IMR-90 (cell line): ENCODE measurements around the gene RAB11FIP4. TPM values are rescaled to one million over a fixed set of nuclear protein-coding genes. Genes with fewer than 3 reads are reported as not detected.

Experiments used
- ATAC-seq: fragments of 200-7000 bp; cut with Tn5 transposase; 2 replicates; pipeline ENCODE4 v1.9.1; 2020; ENCODE audit warnings: low read depth, mild to moderate bottlenecking, moderate library complexity
- BruUV-seq: library from RNA; stranded (reverse); fragments of 400-500 nt; replicated peaks from 2 replicates; lab custom pipeline; 2021; lab: Mats Ljungman, UMichigan
- CTCF ChIA-PET: fragments of 300-600 bp; formaldehyde crosslinking; extraction: SDS; loops from one replicate; lab custom pipeline; 2021; ENCODE audit warnings: antibody characterized with exemption; lab: Yijun Ruan, JAX
- POLR2A ChIA-PET: fragments of 300-600 bp; sonication (Branson Sonifier 250); formaldehyde crosslinking; loops from one replicate; lab custom pipeline; 2022; ENCODE audit warnings: antibody characterized with exemption; ENCODE audit not compliant: unreplicated experiment; lab: Charles Lee
- DNase-seq: peaks from one replicate; pipeline ENCODE4 v3.0.0; 2013
- H2AFZ ChIP-seq: replicated peaks from 2 replicates; pipeline ENCODE3; 2013; ENCODE audit warnings: low read length, mild to moderate bottlenecking; ENCODE audit not compliant: poor library complexity
- H2AK5ac ChIP-seq: 2 replicates; pipeline ENCODE4 v1.6.1; 2013; ENCODE audit warnings: low read depth, low read length, inconsistent platforms
- H2AK9ac ChIP-seq: replicated peaks from 2 replicates; pipeline ENCODE3; 2013; ENCODE audit warnings: mild to moderate bottlenecking, low read depth, low read length, moderate library complexity; ENCODE audit not compliant: poor library complexity
- H2BK120ac ChIP-seq: 2 replicates; pipeline ENCODE4 v1.6.1; 2013; ENCODE audit warnings: low read depth, low read length, inconsistent platforms
- H2BK15ac ChIP-seq: 3 replicates; pipeline ENCODE4 v1.6.1; 2013; ENCODE audit warnings: low read depth, low read length, inconsistent platforms
- H2BK20ac ChIP-seq: 2 replicates; pipeline ENCODE4 v1.6.1; 2013; ENCODE audit warnings: low read depth, mild to moderate bottlenecking, inconsistent platforms, low read length, moderate library complexity
- H2BK5ac ChIP-seq: 2 replicates; pipeline ENCODE4 v1.6.1; 2013; ENCODE audit warnings: mild to moderate bottlenecking, low read depth, low read length, inconsistent platforms; ENCODE audit not compliant: poor library complexity, severe bottlenecking
- H3K14ac ChIP-seq: replicated peaks from 2 replicates; pipeline ENCODE4 v1.6.1; 2013; ENCODE audit warnings: low read depth, low read length, inconsistent platforms
- H3K18ac ChIP-seq: 2 replicates; pipeline ENCODE4 v1.6.1; 2013; ENCODE audit warnings: low read depth, low read length, control low read depth
- H3K23ac ChIP-seq: 2 replicates; pipeline ENCODE4 v1.6.1; 2013; ENCODE audit warnings: low read depth, low read length, inconsistent platforms
- H3K27ac ChIP-seq: 2 replicates; pipeline ENCODE4 v1.5.1; 2013; ENCODE audit warnings: mild to moderate bottlenecking, control low read depth, low read length; ENCODE audit not compliant: insufficient read depth
- H3K27me3 ChIP-seq: 2 replicates; pipeline ENCODE4 v1.6.1; 2013; ENCODE audit warnings: low read length; ENCODE audit not compliant: control insufficient read depth, insufficient read depth
- H3K36me3 ChIP-seq: 2 replicates; pipeline ENCODE4 v1.6.1; 2013; ENCODE audit warnings: low read length, mixed read lengths; ENCODE audit not compliant: control insufficient read depth, insufficient read depth
- H3K4ac ChIP-seq: 2 replicates; pipeline ENCODE4 v1.6.1; 2013; ENCODE audit warnings: low read depth, low read length, inconsistent platforms
- H3K4me1 ChIP-seq: 2 replicates; pipeline ENCODE4 v1.6.1; 2013; ENCODE audit warnings: low read length, mixed read lengths; ENCODE audit not compliant: control insufficient read depth, insufficient read depth
- H3K4me2 ChIP-seq: 2 replicates; pipeline ENCODE4 v1.6.1; 2013; ENCODE audit warnings: low read depth, mild to moderate bottlenecking, control low read depth, low read length, moderate library complexity
- H3K4me3 ChIP-seq: 2 replicates; pipeline ENCODE4 v1.5.1; 2013; ENCODE audit warnings: low read depth, mild to moderate bottlenecking, control low read depth, low read length, moderate library complexity; ENCODE audit not compliant: insufficient read depth
- H3K56ac ChIP-seq: 2 replicates; pipeline ENCODE4 v1.6.1; 2013; ENCODE audit warnings: low read length, inconsistent platforms; ENCODE audit not compliant: insufficient read depth; ENCODE audit errors: extremely low read depth
- H3K79me1 ChIP-seq, 2 experiments: 2 replicates each; pipeline ENCODE4 v1.6.1; 2013; ENCODE audit warnings: low read length in 2 of 2, inconsistent platforms in 1 of 2, low read depth in 1 of 2
- H3K9ac ChIP-seq: 2 replicates; pipeline ENCODE4 v1.6.1; 2013; ENCODE audit warnings: low read depth, low read length, control low read depth
- H3K9me1 ChIP-seq: 2 replicates; pipeline ENCODE4 v1.6.1; 2013; ENCODE audit warnings: low read length, inconsistent platforms; ENCODE audit not compliant: insufficient read depth
- H3K9me3 ChIP-seq: 2 replicates; pipeline ENCODE4 v1.6.1; 2013; ENCODE audit warnings: low read length; ENCODE audit not compliant: control insufficient read depth, insufficient read depth
- H4K20me1 ChIP-seq: 2 replicates; pipeline ENCODE4 v1.6.1; 2013; ENCODE audit warnings: low read length, inconsistent platforms; ENCODE audit not compliant: insufficient read depth
- H4K5ac ChIP-seq: 2 replicates; pipeline ENCODE4 v1.6.1; 2013; ENCODE audit warnings: mild to moderate bottlenecking, low read depth, low read length, control low read depth
- H4K8ac ChIP-seq, 2 experiments: 2 replicates each; pipeline ENCODE4 v1.6.1; 2013; ENCODE audit warnings: low read depth in 2 of 2, low read length in 2 of 2, control low read depth in 1 of 2, inconsistent platforms in 1 of 2
- H4K91ac ChIP-seq: 2 replicates; pipeline ENCODE4 v1.6.1; 2013; ENCODE audit warnings: low read depth, low read length, inconsistent platforms; ENCODE audit not compliant: insufficient read depth
- BHLHE40 ChIP-seq: fragments of 150-350 bp; IDR thresholded peaks from 2 replicates; pipeline ENCODE4 v1.6.1; 2016; ENCODE audit warnings: mild to moderate bottlenecking, low read depth, low read length
- CEBPB ChIP-seq: IDR thresholded peaks from 2 replicates; pipeline ENCODE4 v1.6.1; 2012; ENCODE audit warnings: low read depth, low read length, improper control_type of control experiment
- CHD1 ChIP-seq: IDR thresholded peaks from 2 replicates; pipeline ENCODE4 v1.6.1; 2012; ENCODE audit warnings: low read depth, low read length, improper control_type of control experiment
- FOS ChIP-seq: fragments of 150-350 bp; IDR thresholded peaks from 2 replicates; pipeline ENCODE4 v1.6.1; 2016; ENCODE audit warnings: low read depth, low read length
- MAFK ChIP-seq: IDR thresholded peaks from 2 replicates; pipeline ENCODE4 v1.6.1; 2012; ENCODE audit warnings: low read depth, low read length, improper control_type of control experiment
- MAZ ChIP-seq: IDR thresholded peaks from 2 replicates; pipeline ENCODE4 v1.6.1; 2012; ENCODE audit warnings: low read depth, mild to moderate bottlenecking, low read length, improper control_type of control experiment, moderate library complexity, borderline replicate concordance
- MXI1 ChIP-seq: IDR thresholded peaks from 2 replicates; pipeline ENCODE4 v1.6.1; 2012; ENCODE audit warnings: low read depth, mild to moderate bottlenecking, low read length, moderate library complexity, borderline replicate concordance
- NFE2L2 ChIP-seq: fragments of 150-350 bp; IDR thresholded peaks from 2 replicates; pipeline ENCODE4 v1.6.1; 2016; ENCODE audit warnings: low read depth, mild to moderate bottlenecking, low read length
- POLR2A ChIP-seq: IDR thresholded peaks from 2 replicates; pipeline ENCODE4 v1.6.1; 2012; ENCODE audit warnings: mild to moderate bottlenecking, low read depth, low read length
- RAD21 ChIP-seq: IDR thresholded peaks from 2 replicates; pipeline ENCODE4 v1.6.1; 2012; ENCODE audit warnings: low read length, improper control_type of control experiment
- RCOR1 ChIP-seq: IDR thresholded peaks from 2 replicates; pipeline ENCODE4 v1.6.1; 2012; ENCODE audit warnings: mild to moderate bottlenecking, low read length, improper control_type of control experiment; ENCODE audit not compliant: insufficient replicate concordance
- RFX5 ChIP-seq: IDR thresholded peaks from 2 replicates; pipeline ENCODE4 v1.8.0; 2012; ENCODE audit warnings: low read depth, mild to moderate bottlenecking, low read length, moderate library complexity
- SMC3 ChIP-seq: fragments of 150-350 bp; IDR thresholded peaks from 2 replicates; pipeline ENCODE4 v1.6.1; 2016; ENCODE audit warnings: low read depth, mild to moderate bottlenecking, antibody characterized with exemption, low read length, moderate library complexity
- dilution Hi-C: fragments of 300-500 bp; cut with HindIII; formaldehyde crosslinking; loops from one replicate; pipeline ENCODE4 v1.14.3; 2018; ENCODE audit warnings: low sequenced_read_pairs; ENCODE audit not compliant: unreplicated experiment
- in situ Hi-C: fragments of 300-500 bp; cut with MboI; formaldehyde crosslinking; loops from 3 replicates; pipeline ENCODE4 v1.14.3; 2019; ENCODE audit warnings: low sequenced_read_pairs, inconsistent platforms, mixed read lengths
- intact Hi-C: fragments of 100-400 bp; cut with micrococcal nuclease; formaldehyde crosslinking; loops from 2 replicates; pipeline ENCODE4 v1.10.0; 2022
- polyA plus RNA-seq, 3 experiments: library from polyadenylated mRNA; depleted of rRNA; stranded (reverse); fragments of >200 nt; gene quantifications; 2 replicates each; pipeline ENCODE4 v1.2.3, GENCODE V29; 2012; ENCODE audit warnings: low replicate concordance in 1 of 3
- total RNA-seq: library from RNA; depleted of rRNA; stranded (reverse); fragments of >200 nt; gene quantifications from 2 replicates; pipeline ENCODE4 v1.2.3, GENCODE V29; 2012
- TF ChIP-seq, protein P1 (sequence below): conservative IDR thresholded peaks from 2 replicates; pipeline ENCODE4 v1.5.1; 2012; ENCODE audit warnings: mild to moderate bottlenecking, low read depth, low read length, improper control_type of control experiment
- TF ChIP-seq, protein P2 (sequence below): fragments of 150-350 bp; IDR thresholded peaks from 2 replicates; pipeline ENCODE4 v1.6.1; 2016; ENCODE audit warnings: low read depth, mild to moderate bottlenecking, low read length, moderate library complexity, borderline replicate concordance
- TF ChIP-seq, protein P3 (sequence below): fragments of 150-350 bp; IDR thresholded peaks from 2 replicates; pipeline ENCODE4 v1.6.1; 2017; ENCODE audit warnings: mild to moderate bottlenecking, antibody characterized with exemption, low read length, low read depth

The RAB11FIP4 gene
- total and polyA plus RNA-seq, 2 of the 4 experiments (the other 2 are of a cell fraction), result 0.68 to 1.1 TPM

GRCh38 chr17:31369266-31369665, 22.2 kb upstream of the RAB11FIP4 start:
- Histone ChIP-seq H2BK5ac (no peak overlapping the region), H3K56ac (no peak overlapping the region), H2BK20ac (no peak overlapping the region), H2AK5ac (no peak overlapping the region), H3K27ac (no peak overlapping the region), H3K14ac (no peak overlapping the region), H4K5ac (no peak overlapping the region), H2AK9ac (no peak overlapping the region), H4K91ac (no peak overlapping the region), H3K4me1 (peaks cover 4% of the 10 kb centered on the region), H3K9ac (no peak overlapping the region), H3K9me3 (no peaks in the 10 kb centered on the region), H3K79me1 (peaks cover 12 to 13% of the 10 kb centered on the region in 2 experiments; a peak in 2 of 4 replicates), H4K20me1 (0 out of 2 replicates have a peak, but pooled peaks cover 3% of the 10 kb centered on the region), H3K4me2 (no peak overlapping the region), H2BK15ac (no peak overlapping the region), H2AFZ (no peak overlapping the region), H4K8ac (no peak overlapping the region), H3K23ac (no peak overlapping the region), H2BK120ac (no peak overlapping the region), H3K9me1 (0 out of 2 replicates have a peak, but pooled peaks cover 9% of the 10 kb centered on the region), H3K27me3 (no peaks in the 10 kb centered on the region), H3K4ac (no peak overlapping the region), H3K4me3 (no peak overlapping the region), H3K36me3 (peaks cover 13% of the 10 kb centered on the region), H3K18ac (no peak overlapping the region)
- intact Hi-C loops, result no loop called here
- DNase-seq (peak; percentile 48), ATAC-seq (peak; percentile 67)
- in situ Hi-C loops, result no loop called here
- ChIA-PET CTCF (no interaction called here), POLR2A (no interaction called here)
- no TSS peak for BruUV-seq
- dilution Hi-C loops, result no loop called here
- TF ChIP-seq RFX5 (no peak), BHLHE40 (no peak), MAFK (no peak), SMC3 (no peak), MXI1 (no peak), RAD21 (no peak), MAZ (no peak), POLR2A (no peak), FOS (no peak), NFE2L2 (no peak), CHD1 (no peak), RCOR1 (no peak), CEBPB (no peak)
- TF ChIP-seq, protein P1, sequence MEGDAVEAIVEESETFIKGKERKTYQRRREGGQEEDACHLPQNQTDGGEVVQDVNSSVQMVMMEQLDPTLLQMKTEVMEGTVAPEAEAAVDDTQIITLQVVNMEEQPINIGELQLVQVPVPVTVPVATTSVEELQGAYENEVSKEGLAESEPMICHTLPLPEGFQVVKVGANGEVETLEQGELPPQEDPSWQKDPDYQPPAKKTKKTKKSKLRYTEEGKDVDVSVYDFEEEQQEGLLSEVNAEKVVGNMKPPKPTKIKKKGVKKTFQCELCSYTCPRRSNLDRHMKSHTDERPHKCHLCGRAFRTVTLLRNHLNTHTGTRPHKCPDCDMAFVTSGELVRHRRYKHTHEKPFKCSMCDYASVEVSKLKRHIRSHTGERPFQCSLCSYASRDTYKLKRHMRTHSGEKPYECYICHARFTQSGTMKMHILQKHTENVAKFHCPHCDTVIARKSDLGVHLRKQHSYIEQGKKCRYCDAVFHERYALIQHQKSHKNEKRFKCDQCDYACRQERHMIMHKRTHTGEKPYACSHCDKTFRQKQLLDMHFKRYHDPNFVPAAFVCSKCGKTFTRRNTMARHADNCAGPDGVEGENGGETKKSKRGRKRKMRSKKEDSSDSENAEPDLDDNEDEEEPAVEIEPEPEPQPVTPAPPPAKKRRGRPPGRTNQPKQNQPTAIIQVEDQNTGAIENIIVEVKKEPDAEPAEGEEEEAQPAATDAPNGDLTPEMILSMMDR, result no peak
- TF ChIP-seq, protein P2, sequence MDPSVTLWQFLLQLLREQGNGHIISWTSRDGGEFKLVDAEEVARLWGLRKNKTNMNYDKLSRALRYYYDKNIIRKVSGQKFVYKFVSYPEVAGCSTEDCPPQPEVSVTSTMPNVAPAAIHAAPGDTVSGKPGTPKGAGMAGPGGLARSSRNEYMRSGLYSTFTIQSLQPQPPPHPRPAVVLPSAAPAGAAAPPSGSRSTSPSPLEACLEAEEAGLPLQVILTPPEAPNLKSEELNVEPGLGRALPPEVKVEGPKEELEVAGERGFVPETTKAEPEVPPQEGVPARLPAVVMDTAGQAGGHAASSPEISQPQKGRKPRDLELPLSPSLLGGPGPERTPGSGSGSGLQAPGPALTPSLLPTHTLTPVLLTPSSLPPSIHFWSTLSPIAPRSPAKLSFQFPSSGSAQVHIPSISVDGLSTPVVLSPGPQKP, result no peak
- TF ChIP-seq, protein P3, sequence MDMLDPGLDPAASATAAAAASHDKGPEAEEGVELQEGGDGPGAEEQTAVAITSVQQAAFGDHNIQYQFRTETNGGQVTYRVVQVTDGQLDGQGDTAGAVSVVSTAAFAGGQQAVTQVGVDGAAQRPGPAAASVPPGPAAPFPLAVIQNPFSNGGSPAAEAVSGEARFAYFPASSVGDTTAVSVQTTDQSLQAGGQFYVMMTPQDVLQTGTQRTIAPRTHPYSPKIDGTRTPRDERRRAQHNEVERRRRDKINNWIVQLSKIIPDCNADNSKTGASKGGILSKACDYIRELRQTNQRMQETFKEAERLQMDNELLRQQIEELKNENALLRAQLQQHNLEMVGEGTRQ, result no peak
